Coronary artery (tissue), 2 donors: ENCODE measurements around the gene TPM1.
A peak's percentile ranks its signal among the peaks of the same experiment; 100 is the strongest.

Experiments used
- DNase-seq: peaks from one replicate; pipeline ENCODE4 v3.0.0-alpha.2; 2017; ENCODE audit warnings: low spot score
- H3K27ac ChIP-seq, 2 donors: fragments of 200-600 bp; sonication (generic); one replicate each; pipeline ENCODE4 v1.5.1; 2016 to 2019
- H3K4me3 ChIP-seq: fragments of 200-600 bp; sonication (generic); 2 replicates; pipeline ENCODE4 v1.5.1; 2016; ENCODE audit warnings: mild to moderate bottlenecking, moderate library complexity
- TF ChIP-seq, protein P1 (sequence below): fragments of 200-600 bp; sonication (generic); IDR thresholded peaks from one replicate; pipeline ENCODE4 v1.5.1; 2019; ENCODE audit warnings: antibody characterized with exemption

TPM1 gene

DNA sequence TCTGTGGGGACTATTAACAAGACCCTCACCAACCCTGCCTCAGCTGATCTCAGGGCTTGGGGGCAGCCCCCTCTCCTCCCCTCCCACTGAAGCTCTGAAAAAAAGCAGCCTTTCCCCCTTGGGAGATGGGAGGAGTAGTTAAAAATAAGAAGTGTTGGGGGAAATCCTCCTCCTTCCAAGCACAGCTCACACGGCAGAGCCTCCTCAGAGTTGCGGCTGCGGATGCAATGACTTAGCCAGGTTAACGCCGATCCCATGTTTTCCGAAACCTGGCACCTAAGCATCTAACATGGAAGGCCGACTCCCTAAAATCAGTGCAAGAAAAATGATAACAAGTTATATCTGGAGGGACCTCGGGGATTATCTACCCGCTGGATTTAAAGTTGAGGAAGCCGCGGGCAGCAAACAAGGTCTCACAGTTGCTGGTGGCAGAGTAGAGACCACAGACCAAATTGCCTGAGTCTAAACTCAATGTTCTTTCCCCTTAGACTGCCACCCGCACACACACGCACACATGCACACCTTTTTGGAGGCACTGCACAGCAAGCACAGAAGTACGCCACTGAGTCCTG, 1.1 kb upstream of the TPM1 start:
- H3K4me3 ChIP-seq: peak overlapping the region; percentile 94
- peak overlapping the region; percentile 88 to 98 for H3K27ac ChIP-seq
- DNase-seq: no peak
- TF ChIP-seq, protein P1, sequence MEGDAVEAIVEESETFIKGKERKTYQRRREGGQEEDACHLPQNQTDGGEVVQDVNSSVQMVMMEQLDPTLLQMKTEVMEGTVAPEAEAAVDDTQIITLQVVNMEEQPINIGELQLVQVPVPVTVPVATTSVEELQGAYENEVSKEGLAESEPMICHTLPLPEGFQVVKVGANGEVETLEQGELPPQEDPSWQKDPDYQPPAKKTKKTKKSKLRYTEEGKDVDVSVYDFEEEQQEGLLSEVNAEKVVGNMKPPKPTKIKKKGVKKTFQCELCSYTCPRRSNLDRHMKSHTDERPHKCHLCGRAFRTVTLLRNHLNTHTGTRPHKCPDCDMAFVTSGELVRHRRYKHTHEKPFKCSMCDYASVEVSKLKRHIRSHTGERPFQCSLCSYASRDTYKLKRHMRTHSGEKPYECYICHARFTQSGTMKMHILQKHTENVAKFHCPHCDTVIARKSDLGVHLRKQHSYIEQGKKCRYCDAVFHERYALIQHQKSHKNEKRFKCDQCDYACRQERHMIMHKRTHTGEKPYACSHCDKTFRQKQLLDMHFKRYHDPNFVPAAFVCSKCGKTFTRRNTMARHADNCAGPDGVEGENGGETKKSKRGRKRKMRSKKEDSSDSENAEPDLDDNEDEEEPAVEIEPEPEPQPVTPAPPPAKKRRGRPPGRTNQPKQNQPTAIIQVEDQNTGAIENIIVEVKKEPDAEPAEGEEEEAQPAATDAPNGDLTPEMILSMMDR: no peak

DNA sequence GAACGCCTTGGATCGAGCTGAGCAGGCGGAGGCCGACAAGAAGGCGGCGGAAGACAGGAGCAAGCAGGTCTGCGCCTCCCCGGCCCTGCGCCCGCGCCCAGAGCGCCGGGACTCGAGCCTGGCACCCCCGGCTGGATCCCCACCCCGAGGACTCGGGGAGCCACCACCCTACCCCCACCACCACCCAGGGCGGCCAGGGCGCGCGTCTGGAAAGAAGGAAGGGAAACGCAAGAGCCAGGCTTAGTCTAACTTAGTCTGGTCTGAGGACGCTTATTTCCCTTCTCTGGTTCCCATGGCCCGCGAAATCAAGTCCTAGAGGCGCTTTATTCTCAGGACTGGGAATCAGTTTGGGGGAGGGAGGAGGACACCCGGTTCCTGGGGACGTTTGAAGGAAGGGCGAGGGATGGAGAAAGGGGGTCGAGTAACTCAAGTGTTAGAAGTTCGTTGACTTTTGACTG, 359 bp downstream of the TPM1 start:
- Histone ChIP-seq H3K4me3 (peak overlapping the region; percentile 94), H3K27ac (peak overlapping the region; percentile 88 to 98)
- TF ChIP-seq, protein P1: no peak
- DNase-seq: no peak

DNA sequence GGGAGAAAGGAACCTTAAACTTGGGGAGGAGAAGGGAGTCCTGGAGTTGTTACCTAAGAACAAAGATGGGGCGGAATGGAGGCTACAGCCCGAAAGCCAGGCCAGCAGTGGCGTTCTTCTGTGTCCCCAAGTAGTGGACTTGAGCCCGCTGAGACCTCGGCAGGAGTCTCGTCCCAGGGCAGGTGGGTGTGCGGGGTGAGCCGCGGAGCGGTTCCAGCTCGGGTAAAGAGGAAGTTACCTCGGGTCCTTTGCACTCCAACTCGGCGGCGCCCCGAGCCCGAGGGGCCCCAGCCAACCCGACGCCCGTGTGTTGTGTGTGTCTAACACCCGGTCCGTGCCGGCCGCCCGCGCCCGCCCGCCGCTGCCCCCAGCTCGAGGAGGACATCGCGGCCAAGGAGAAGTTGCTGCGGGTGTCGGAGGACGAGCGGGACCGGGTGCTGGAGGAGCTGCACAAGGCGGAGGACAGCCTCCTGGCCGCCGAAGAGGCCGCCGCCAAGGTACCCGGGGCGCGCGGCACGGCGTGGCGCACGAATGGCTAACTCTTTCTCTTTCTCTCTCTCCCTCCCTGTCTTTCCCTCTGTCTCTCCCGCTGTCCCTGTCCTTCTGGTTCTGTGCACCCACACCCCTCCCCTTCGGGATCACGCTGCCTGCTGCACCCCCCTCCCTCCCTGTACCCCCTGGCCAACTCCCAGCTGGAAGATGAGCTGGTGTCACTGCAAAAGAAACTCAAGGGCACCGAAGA, 959 bp downstream of the TPM1 start:
- no peak for DNase-seq
- Histone ChIP-seq H3K27ac (peak overlapping the region; percentile 88 to 98), H3K4me3 (peak overlapping the region; percentile 94)
- TF ChIP-seq, protein P1: no peak

DNA sequence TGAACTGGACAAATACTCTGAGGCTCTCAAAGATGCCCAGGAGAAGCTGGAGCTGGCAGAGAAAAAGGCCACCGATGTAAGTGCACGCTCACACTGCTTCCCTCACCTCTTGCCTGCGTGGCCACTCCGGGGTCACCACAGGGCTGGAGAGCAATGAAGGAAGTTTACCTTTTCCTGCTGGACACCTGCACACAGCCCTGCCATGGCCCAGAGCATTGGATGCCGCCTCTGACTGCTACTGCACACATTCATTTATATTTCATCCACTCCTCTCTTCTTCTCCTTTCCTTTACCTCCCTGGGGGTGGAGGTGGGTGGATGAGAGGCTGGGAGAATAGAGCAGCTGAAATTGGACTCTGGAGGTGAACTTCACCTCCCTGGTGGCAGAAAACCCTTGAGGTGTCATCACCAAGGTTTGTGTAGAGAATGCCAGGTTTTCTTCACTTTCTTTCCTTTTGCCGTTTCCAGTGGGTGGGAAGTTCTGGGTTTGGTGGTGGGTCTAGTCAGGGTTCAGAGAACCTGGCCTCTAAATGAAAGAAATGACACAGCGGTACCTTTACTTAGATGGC, 1.6 kb downstream of the TPM1 start:
- TF ChIP-seq, protein P1: no peak
- Histone ChIP-seq H3K27ac (peak overlapping the region; percentile 88 to 98), H3K4me3 (peak overlapping the region; percentile 94)
- DNase-seq: no peak

DNA sequence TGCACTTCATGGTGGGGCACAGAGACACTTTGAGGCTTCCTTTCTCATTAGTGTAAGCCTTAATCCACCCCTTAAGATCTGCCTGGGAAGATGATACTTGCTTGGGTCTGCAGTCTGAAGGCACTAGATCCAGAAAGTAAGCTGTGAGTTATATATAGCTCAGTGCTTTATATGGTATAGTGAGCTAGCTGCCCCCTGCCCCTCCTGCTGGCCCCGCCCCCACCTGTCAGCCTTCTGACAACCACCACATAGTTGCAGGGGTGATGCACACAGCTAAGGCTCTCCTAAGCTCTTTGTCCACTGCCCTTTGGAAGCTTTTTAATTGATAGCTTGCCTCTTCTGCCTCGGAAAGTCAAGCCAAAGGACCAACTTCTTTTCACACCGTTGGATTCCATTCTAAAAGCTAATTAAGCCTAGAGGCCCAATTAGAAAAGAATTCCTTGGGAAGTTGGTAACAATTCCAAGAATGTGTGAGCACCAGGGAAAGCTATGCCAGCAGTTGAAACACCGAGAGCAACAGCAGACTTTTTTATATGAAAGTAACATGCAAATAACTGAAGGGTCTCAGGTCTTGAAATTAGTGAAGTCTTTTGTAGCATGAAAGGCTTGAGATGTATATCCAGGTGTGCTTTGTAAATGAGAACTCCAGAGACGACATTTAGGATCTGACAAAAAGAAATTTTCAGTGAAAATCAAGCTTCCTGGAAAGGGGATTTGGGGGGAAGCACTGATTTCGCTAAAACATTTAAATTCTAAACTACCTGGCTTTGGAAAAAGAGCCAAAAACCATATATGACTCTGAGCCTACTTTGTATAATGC, 2.3 kb downstream of the TPM1 start:
- DNase-seq: no peak
- TF ChIP-seq, protein P1: no peak
- peak overlapping the region; percentile 94 for H3K4me3 ChIP-seq
- peak overlapping the region; percentile 88 to 98 for H3K27ac ChIP-seq

DNA sequence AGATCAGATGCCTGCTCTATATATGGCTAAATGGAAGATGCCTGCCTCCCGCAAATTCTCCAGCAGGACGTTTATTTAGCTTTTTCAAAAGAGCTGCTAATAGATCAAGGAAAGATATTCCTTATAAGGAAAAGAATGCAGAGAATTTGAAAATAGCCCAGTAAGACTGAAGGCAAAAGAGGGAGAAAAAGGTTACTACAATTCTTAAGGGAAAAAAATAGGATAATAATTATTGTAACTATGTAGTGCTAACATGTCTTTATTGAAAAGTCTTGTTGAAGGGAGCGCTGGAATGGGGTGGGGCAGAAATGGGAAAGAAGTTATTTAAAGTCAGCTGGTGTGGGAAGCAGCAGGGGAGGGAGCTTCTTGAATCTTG, 2.9 kb downstream of the TPM1 start:
- no peak for DNase-seq
- TF ChIP-seq, protein P1: no peak
- Histone ChIP-seq H3K4me3 (peak overlapping the region; percentile 94), H3K27ac (peak overlapping the region; percentile 88 to 98)
